Measurements from ENCODE around the gene RLN3. TPM values are rescaled to one million over a fixed set of nuclear protein-coding genes. Genes with fewer than 3 reads are reported as not detected.
A peak's percentile ranks its signal among the peaks of the same experiment; 100 is the strongest.

Gene RLN3
- total and polyA plus RNA-seq, 2 of the 8 experiments (the other 6 are each of a cell fraction or from before 2014, with no cell fraction given), result not detected

DNA sequence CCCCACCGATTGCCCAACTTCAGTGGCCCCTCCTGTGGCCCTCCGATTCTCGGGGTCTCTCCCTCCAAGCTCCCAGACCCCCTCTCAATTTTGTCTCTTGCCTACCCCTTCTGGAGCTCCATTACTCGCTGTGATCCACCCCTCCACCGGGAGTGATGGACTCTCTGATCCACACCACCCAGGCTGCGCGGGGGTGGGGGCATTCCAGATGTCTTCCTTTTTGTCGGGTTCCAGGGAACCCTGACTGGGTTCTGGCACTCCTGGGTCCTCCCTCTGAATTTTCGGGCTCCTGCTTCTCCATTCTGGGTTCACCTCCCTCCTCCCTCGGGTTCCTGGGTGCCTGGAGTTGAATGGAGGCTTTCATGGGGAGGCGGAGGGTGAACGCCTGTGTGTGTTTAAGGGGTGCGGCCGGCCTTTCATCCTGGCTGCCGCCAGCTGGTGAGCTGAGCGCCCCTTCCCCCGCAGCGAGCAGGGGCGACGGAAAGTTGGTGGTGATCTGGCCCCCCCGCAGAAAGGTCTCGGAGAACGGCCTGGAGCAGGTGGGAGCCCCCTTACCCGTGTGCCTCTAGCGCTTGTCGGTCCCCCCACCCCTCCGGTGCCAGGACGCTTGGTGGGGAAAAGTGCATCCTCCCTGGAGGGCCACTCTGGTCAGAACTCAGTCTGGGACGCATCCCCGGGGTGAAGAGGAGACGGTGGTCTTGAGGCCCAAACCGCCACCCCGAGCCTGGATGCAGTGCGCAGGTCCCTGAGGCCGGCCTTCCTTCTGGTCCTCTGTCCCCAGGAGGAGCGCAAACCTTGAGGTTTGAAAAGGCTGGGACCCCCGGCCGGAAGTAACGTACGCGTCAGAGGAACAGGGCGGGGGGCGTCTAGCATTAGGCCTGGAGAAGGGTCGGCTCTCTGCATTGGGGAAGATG, 46.2 kb downstream of the RLN3 start (continued):
- TF ChIP-seq RFX5 (IDR thresholded peaks at IDR 0.05; ENCODE audit: borderline replicate concordance, low read depth, low read length) (no peak), SAP30 (IDR thresholded peaks at IDR 0.05; ENCODE audit: insufficient read depth, insufficient replicate concordance, low read length) (no peak), SRF (IDR thresholded peaks at IDR 0.05; ENCODE audit: low read depth, low read length) (no peak), CTBP2 (IDR thresholded peaks at IDR 0.05; ENCODE audit: borderline replicate concordance, insufficient read depth, insufficient read length, low read length) (no peak), POLR2AphosphoS5 (IDR thresholded peaks at IDR 0.05; ENCODE audit: low read depth, low read length) (no peak), SP4 (IDR thresholded peaks at IDR 0.05; ENCODE audit: low read length) (no peak), SIX5 (IDR thresholded peaks at IDR 0.05; ENCODE audit: low read depth, low read length) (no peak), BRCA1 (IDR thresholded peaks at IDR 0.05; ENCODE audit: low read depth, low read length) (no peak), TEAD4 (IDR thresholded peaks at IDR 0.05; ENCODE audit: low read depth, low read length) (no peak), TBP (IDR thresholded peaks at IDR 0.05; ENCODE audit: low read depth, low read length) (no peak), CBX5 (IDR thresholded peaks at IDR 0.05; ENCODE audit: low read depth, low read length) (no peak), GTF2F1 (IDR thresholded peaks at IDR 0.05; ENCODE audit: borderline replicate concordance, low read depth, low read length) (no peak), EZH2 (IDR thresholded peaks at IDR 0.05; ENCODE audit: low read depth, low read length, severe bottlenecking) (peak; percentile 64)
